ENCODE data around the gene ADGRB3.
A peak's percentile ranks its signal among the peaks of the same experiment; 100 is the strongest.

Gene ADGRB3

GRCh38 chr6:68697394-68697793 lies 62.3 kb downstream of the ADGRB3 start:
- no peak for DNase-seq

- no peak for DNase-seq
Observed at GRCh38 chr6:68701159-68701558, 66.1 kb downstream of the ADGRB3 start.

- DNase-seq: no peak
Observed at GRCh38 chr6:68704485-68704884, 69.4 kb downstream of the ADGRB3 start.

- DNase-seq: no peak
Observed at GRCh38 chr6:68709091-68709490, 74.0 kb downstream of the ADGRB3 start.

- DNase-seq: peak in 1 of 58 donors; percentile 19
Observed at GRCh38 chr6:68709882-68710281, 74.8 kb downstream of the ADGRB3 start.

GRCh38 chr6:68710496-68710895 lies 75.4 kb downstream of the ADGRB3 start:
- no peak for DNase-seq

- no peak for DNase-seq
Observed at GRCh38 chr6:68710916-68711315, 75.8 kb downstream of the ADGRB3 start.

- DNase-seq: no peak
Observed at GRCh38 chr6:68711386-68712000, 76.4 kb downstream of the ADGRB3 start.

- DNase-seq: no peak
Observed at GRCh38 chr6:68716620-68717019, 81.5 kb downstream of the ADGRB3 start.

- peak in 6 of 58 donors; percentile 15 to 52 (median 32) for DNase-seq
Observed at GRCh38 chr6:68718385-68719073, 83.4 kb downstream of the ADGRB3 start.

GRCh38 chr6:68719761-68720160 lies 84.7 kb downstream of the ADGRB3 start:
- no peak for DNase-seq

GRCh38 chr6:68722891-68723527 lies 87.9 kb downstream of the ADGRB3 start:
- DNase-seq: no peak

- no peak for DNase-seq
Observed at GRCh38 chr6:68724060-68724459, 89.0 kb downstream of the ADGRB3 start.

- peak in 4 of 58 donors; percentile 21 to 60 (median 30) for DNase-seq
Observed at GRCh38 chr6:68726337-68726736, 91.3 kb downstream of the ADGRB3 start.

GRCh38 chr6:68726992-68727391 lies 91.9 kb downstream of the ADGRB3 start:
- no peak for DNase-seq

- no peak for DNase-seq
Observed at GRCh38 chr6:68727699-68728098, 92.6 kb downstream of the ADGRB3 start.

- no peak for DNase-seq
Observed at GRCh38 chr6:68728159-68728979, 93.3 kb downstream of the ADGRB3 start.

GRCh38 chr6:68729377-68729903 lies 94.4 kb downstream of the ADGRB3 start:
- DNase-seq: peak in 2 of 58 donors; percentile 13 to 32

- DNase-seq: no peak
Observed at GRCh38 chr6:68730291-68731054, 95.4 kb downstream of the ADGRB3 start.

GRCh38 chr6:68732423-68732822 lies 97.3 kb downstream of the ADGRB3 start:
- no peak for DNase-seq

GRCh38 chr6:68735866-68736265 lies 100.8 kb downstream of the ADGRB3 start:
- no peak for DNase-seq
